HCT116 (cell line): Measurements from ENCODE around the gene FSHR. TPM values are rescaled to one million over a fixed set of nuclear protein-coding genes. Genes with fewer than 3 reads are reported as not detected.

Experiments
- ATAC-seq: fragments of 200-7000 bp; cut with Tn5 transposase; 2 replicates; pipeline ENCODE4 v1.9.1; 2020; ENCODE audit warnings: mild to moderate bottlenecking, moderate library complexity
- BruUV-seq: library from RNA; stranded (reverse); fragments of 400-500 nt; replicated peaks from 2 replicates; lab custom pipeline; 2021; lab: Mats Ljungman, UMichigan
- CTCF ChIA-PET: fragments of 300-600 bp; sonication (Branson Sonifier 250); formaldehyde crosslinking; loops from one replicate; lab custom pipeline; 2021; ENCODE audit warnings: antibody characterized with exemption; lab: Charles Lee
- POLR2A ChIA-PET: fragments of 300-600, 350-600 bp; sonication (Branson Sonifier 250); formaldehyde crosslinking; loops from one replicate; lab custom pipeline; 2021; ENCODE audit warnings: antibody characterized with exemption; lab: Charles Lee
- RAD21 ChIA-PET, 2 experiments: fragments of 300-600 bp; sonication (Branson Sonifier 250); formaldehyde crosslinking; loops; one replicate each; lab custom pipeline; 2023; ENCODE audit warnings: low total read pairs in 2 of 2; ENCODE audit not compliant: uncharacterized antibody in 2 of 2, unreplicated experiment in 2 of 2, low non-redundant PET in 1 of 2; lab: Charles Lee
- DNase-seq: peaks from one replicate; pipeline ENCODE4 v3.0.0-alpha.2; 2010; ENCODE audit warnings: low read depth, low spot score
- H2AFZ ChIP-seq: fragments of 200-600 bp; shearing (Covaris generic), sonication (generic); 2 replicates; pipeline ENCODE4 v1.6.1; 2017; ENCODE audit warnings: low read depth, mixed run types, mixed read lengths, antibody characterized with exemption, low read length; ENCODE audit not compliant: poor library complexity, severe bottlenecking
- H3K27ac ChIP-seq: 2 replicates; pipeline ENCODE4 v1.5.1; 2012; ENCODE audit warnings: low read depth, low read length
- H3K27me3 ChIP-seq: fragments of 200-600 bp; sonication (generic); 2 replicates; pipeline ENCODE4 v1.6.1; 2016; ENCODE audit warnings: mixed run types, low read length, mixed read lengths; ENCODE audit not compliant: insufficient read depth
- H3K36me3 ChIP-seq, 2 experiments: fragments of 200-500 bp in 1 of 2; fragments of 200-600 bp in 1 of 2; sonication (Bioruptor generic) in 1 of 2; sonication (generic) in 1 of 2; 2 replicates each; pipeline versions ENCODE4 v1.5.1 to v1.6.1; 2014 to 2016; ENCODE audit warnings: low read length in 2 of 2, inconsistent platforms in 1 of 2, mixed read lengths in 1 of 2, mixed run types in 1 of 2; ENCODE audit not compliant: insufficient read depth in 2 of 2, control insufficient read depth in 1 of 2
- H3K4me1 ChIP-seq, 2 experiments: fragments of 200-600 bp in 1 of 2; sonication (generic) in 1 of 2; 2 replicates each; pipeline versions ENCODE4 v1.5.1 to v1.6.1; 2012 to 2017; ENCODE audit warnings: low read length in 2 of 2, inconsistent platforms in 1 of 2, mild to moderate bottlenecking in 1 of 2, mixed read lengths in 1 of 2, mixed run types in 1 of 2, moderate library complexity in 1 of 2; ENCODE audit not compliant: insufficient read depth in 2 of 2, control insufficient read depth in 1 of 2
- H3K4me2 ChIP-seq: fragments of 200-600 bp; sonication (generic); 2 replicates; pipeline ENCODE4 v1.6.1; 2017; ENCODE audit warnings: mixed run types, low read length, mixed read lengths
- H3K4me3 ChIP-seq, 2 experiments: fragments of 200-600 bp in 1 of 2; sonication (generic) in 1 of 2; replicated peaks in 1 of 2; 2 replicates each; pipeline ENCODE4 v1.5.1; 2011 to 2016; ENCODE audit warnings: low read length in 2 of 2, control low read depth in 1 of 2, low read depth in 1 of 2, mild to moderate bottlenecking in 1 of 2, mixed read lengths in 1 of 2, mixed run types in 1 of 2
- H3K79me2 ChIP-seq: fragments of 200-600 bp; sonication (generic); 2 replicates; pipeline ENCODE4 v1.6.1; 2017; ENCODE audit warnings: mild to moderate bottlenecking, mixed run types, low read length, moderate library complexity, mixed read lengths; ENCODE audit not compliant: insufficient read depth
- H3K9ac ChIP-seq: fragments of 200-600 bp; sonication (generic); 2 replicates; pipeline ENCODE4 v1.6.1; 2016; ENCODE audit warnings: low read length, mixed read lengths
- H3K9me2 ChIP-seq: fragments of 200-600 bp; sonication (generic), shearing (Covaris generic); 2 replicates; pipeline ENCODE4 v1.6.1; 2017; ENCODE audit warnings: mixed run types, mild to moderate bottlenecking, moderate library complexity; ENCODE audit not compliant: insufficient read depth
- H3K9me3 ChIP-seq, 2 experiments: fragments of 200-500 bp in 1 of 2; fragments of 200-600 bp in 1 of 2; sonication (Bioruptor generic) in 1 of 2; sonication (generic) in 1 of 2; 2 replicates each; pipeline ENCODE4 v1.6.1; 2014 to 2017; ENCODE audit warnings: low read length in 2 of 2, mixed read lengths in 2 of 2, inconsistent platforms in 1 of 2, low read depth in 1 of 2, mild to moderate bottlenecking in 1 of 2, mixed run types in 1 of 2, moderate library complexity in 1 of 2; ENCODE audit not compliant: control insufficient read depth in 1 of 2, insufficient read depth in 1 of 2
- H4K20me1 ChIP-seq: fragments of 200-600 bp; sonication (generic), shearing (Covaris generic); 2 replicates; pipeline ENCODE4 v1.6.1; 2017; ENCODE audit warnings: mixed run types, mild to moderate bottlenecking, moderate library complexity; ENCODE audit not compliant: insufficient read depth
- CBX3 ChIP-seq: IDR thresholded peaks from 2 replicates; pipeline ENCODE4 v1.6.1; 2012; ENCODE audit warnings: low read depth
- CEBPB ChIP-seq: IDR thresholded peaks from 2 replicates; pipeline ENCODE4 v1.6.1; 2012; ENCODE audit warnings: low read depth
- CTCF ChIP-seq, 3 experiments: fragments of 200-600 bp in 1 of 3; sonication (generic) in 1 of 3; IDR thresholded peaks in 2 of 3; conservative IDR thresholded peaks in 1 of 3; 2 replicates each; pipeline ENCODE4 v1.5.1; 2012 to 2017; ENCODE audit warnings: low read depth in 2 of 3, low read length in 2 of 3, antibody characterized with exemption in 1 of 3, borderline replicate concordance in 1 of 3, control low read depth in 1 of 3, mild to moderate bottlenecking in 1 of 3, mixed read lengths in 1 of 3, mixed run types in 1 of 3, moderate library complexity in 1 of 3; ENCODE audit not compliant: insufficient read depth in 1 of 3
- EGR1 ChIP-seq: IDR thresholded peaks from 2 replicates; pipeline ENCODE4 v1.6.1; 2012; ENCODE audit warnings: low read depth
- ELF1 ChIP-seq: IDR thresholded peaks from 2 replicates; pipeline ENCODE4 v1.6.1; 2012; ENCODE audit warnings: low read depth, borderline replicate concordance
- EZH2phosphoT487 ChIP-seq: fragments of 200-600 bp; IDR thresholded peaks from 2 replicates; pipeline ENCODE4 v1.6.1; 2018; ENCODE audit warnings: antibody characterized with exemption, borderline replicate concordance
- FOSL1 ChIP-seq: IDR thresholded peaks from 2 replicates; pipeline ENCODE4 v1.6.1; 2012; ENCODE audit warnings: low read depth
- MAX ChIP-seq: IDR thresholded peaks from 2 replicates; pipeline ENCODE4 v1.6.1; 2012
- POLR2AphosphoS5 ChIP-seq: IDR thresholded peaks from 2 replicates; pipeline ENCODE4 v1.6.1; 2011; ENCODE audit warnings: mild to moderate bottlenecking, low read depth, low read length, moderate library complexity
- SIN3A ChIP-seq: IDR thresholded peaks from 2 replicates; pipeline ENCODE4 v1.6.1; 2012; ENCODE audit warnings: low read depth
- SRF ChIP-seq: IDR thresholded peaks from 2 replicates; pipeline ENCODE4 v1.6.1; 2012; ENCODE audit warnings: low read depth
- ZBTB33 ChIP-seq: IDR thresholded peaks from 2 replicates; pipeline ENCODE4 v1.6.1; 2011; ENCODE audit warnings: mild to moderate bottlenecking, low read length, moderate library complexity; ENCODE audit not compliant: insufficient replicate concordance; ENCODE audit errors: extremely low read depth
- ZFX ChIP-seq: fragments of 450-650 bp; IDR thresholded peaks from 2 replicates; pipeline ENCODE4 v1.6.1; 2017
- ZNF274 ChIP-seq: fragments of 200-500 bp; sonication (Bioruptor generic); IDR thresholded peaks from 2 replicates; pipeline ENCODE4 v1.6.1; 2014; ENCODE audit warnings: mild to moderate bottlenecking, low read depth, low read length, inconsistent platforms
- intact Hi-C: fragments of 100-400 bp; cut with micrococcal nuclease; formaldehyde crosslinking; loops from 2 replicates; pipeline ENCODE4 v1.10.0; 2022
- total RNA-seq: library from RNA; stranded (reverse); gene quantifications from one replicate; pipeline ENCODE4 v1.2.1, GENCODE V29; 2021; ENCODE audit not compliant: unreplicated experiment

Gene FSHR
- total RNA-seq, 1 experiment from 2014 or later = not detected

- DNase-seq (no peak), ATAC-seq (no peak)
- no TSS peak for BruUV-seq
- TF ChIP-seq EZH2phosphoT487 = no peak
- TF ChIP-seq ZNF274 = no peak
- TF ChIP-seq ELF1 = no peak
- TF ChIP-seq CEBPB = no peak
- no peak for TF ChIP-seq SRF
- no peak for TF ChIP-seq ZBTB33
- TF ChIP-seq SIN3A = no peak
- no peak for TF ChIP-seq FOSL1
- TF ChIP-seq EGR1 = no peak
- no peak for TF ChIP-seq POLR2AphosphoS5
- no peak for TF ChIP-seq CTCF (IDR thresholded peaks at IDR 0.05 in 2 of 3, conservative IDR thresholded peaks at IDR 0.05 in 1 of 3; ENCODE audit: borderline replicate concordance in 1 of 3, insufficient read depth in 1 of 3, low read depth in 2 of 3, low read length in 2 of 3)
- TF ChIP-seq ZFX = no peak
- TF ChIP-seq CBX3 = no peak
- TF ChIP-seq MAX = no peak
- Histone ChIP-seq H3K27ac (no peak overlapping the region), H3K4me2 (no peak overlapping the region), H3K9me2 (no peaks in the 10 kb centered on the region), H3K4me3 (no peak overlapping the region), H3K79me2 (no peaks in the 10 kb centered on the region), H2AFZ (no peak overlapping the region), H3K27me3 (no peaks in the 10 kb centered on the region), H3K9me3 (no peaks in the 10 kb centered on the region; a peak in 1 of 4 replicates), H4K20me1 (no peaks in the 10 kb centered on the region), H3K9ac (no peak overlapping the region), H3K36me3 (no peaks in the 10 kb centered on the region), H3K4me1 (no peaks in the 10 kb centered on the region)
- ChIA-PET RAD21 (no interaction called here), POLR2A (no interaction called here), CTCF (no interaction called here)
- intact Hi-C loops = no loop called here
Observed at GRCh38 chr2:49186050-49186648, 31.8 kb upstream of the FSHR start.
